Spleen (tissue), 7 donors: ENCODE results near the gene ACSF2.

Source experiments
- CTCF ChIP-seq, 11 experiments: fragments of 200-600 bp in 7 of 11; fragments of 450-650 bp in 4 of 11; sonication (generic) in 4 of 11; IDR thresholded peaks in 8 of 11; conservative IDR thresholded peaks in 3 of 11; 1 replicate in 7 of 11; 2 replicates in 4 of 11; pipeline versions ENCODE4 v1.4.0 to v1.8.0; 2016 to 2021; ENCODE audit warnings: antibody characterized with exemption in 11 of 11, inconsistent platforms in 4 of 11, mild to moderate bottlenecking in 1 of 11
- POLR2A ChIP-seq, 3 donors: fragments of 450-650 bp; IDR thresholded peaks; one replicate each; pipeline ENCODE4 v1.5.1; 2017; ENCODE audit warnings: antibody characterized with exemption in 3 of 3, mild to moderate bottlenecking in 1 of 3
- POLR2AphosphoS5 ChIP-seq, 3 donors: sonication (generic); formaldehyde crosslinking; IDR thresholded peaks; one replicate each; pipeline ENCODE4 v1.5.1; 2017; ENCODE audit warnings: antibody characterized with exemption in 3 of 3
- donor health status: DM: no; HTN: no; CAD: no; lungs with moderate emphysema.
- donor health status: DM: no; HTN: no; CAD: no.
- donor health status: DM: no; HTN: no; CAD: no.

- TF ChIP-seq POLR2A (IDR thresholded peaks at IDR 0.05) (no peak), CTCF (IDR thresholded peaks at IDR 0.05 in 8 of 11, conservative IDR thresholded peaks at IDR 0.05 in 3 of 11) (no peak), POLR2AphosphoS5 (IDR thresholded peaks at IDR 0.05) (no peak)
Measured at GRCh38 chr17:50461550-50462132, 35.6 kb downstream of the ACSF2 start.
